IgD-negative memory B cell (primary cell): Measurements from ENCODE around the gene RLN3. TPM values are rescaled to one million over a fixed set of nuclear protein-coding genes. Genes with fewer than 3 reads are reported as not detected.
"Not testable (repeated sequence)": the region's sequence is repeated elsewhere in the genome, so short reads cannot be mapped to it uniquely, and the experiment has no call there.

Experiments
- H3K27ac Mint-ChIP-seq, 3 donors: one replicate each; pipeline ENCODE4 v1.8.0; 2020 to 2022; ENCODE audit warnings: mild to moderate bottlenecking in 3 of 3, mixed read lengths in 3 of 3, moderate library complexity in 1 of 3
- H3K27me3 Mint-ChIP-seq: one replicate; pipeline ENCODE4 v1.8.0; 2021; ENCODE audit warnings: mixed read lengths
- H3K36me3 Mint-ChIP-seq: one replicate; pipeline ENCODE4 v1.8.0; 2020; ENCODE audit warnings: mild to moderate bottlenecking, mixed read lengths
- H3K4me1 Mint-ChIP-seq, 3 donors: one replicate each; pipeline ENCODE4 v1.8.0; 2020 to 2022; ENCODE audit warnings: mixed read lengths in 3 of 3, mild to moderate bottlenecking in 1 of 3
- H3K4me3 Mint-ChIP-seq, 4 donors: one replicate each; pipeline ENCODE4 v1.8.0; 2020 to 2022; ENCODE audit warnings: mild to moderate bottlenecking in 4 of 4, mixed read lengths in 4 of 4, moderate library complexity in 3 of 4
- H3K9me3 Mint-ChIP-seq, 3 donors: one replicate each; pipeline ENCODE4 v1.8.0; 2020 to 2021; ENCODE audit warnings: mixed read lengths in 3 of 3, mild to moderate bottlenecking in 1 of 3
- polyA plus RNA-seq: library from polyadenylated mRNA; unstranded; fragments of 300-500 nt; fragmentation: Illumina TruSeq; gene quantifications from one replicate; pipeline ENCODE4 v1.2.3, GENCODE V29; 2021

The RLN3 gene
- polyA plus RNA-seq, 1 donor from 2014 or later: 0.65 TPM

- peak overlapping the region in 1 of 3 donors; percentile 55 for H3K27ac Mint-ChIP-seq
- H3K36me3 Mint-ChIP-seq: no peaks in the 10 kb centered on the region
- H3K4me1 Mint-ChIP-seq: peaks cover 6 to 21% (median 21%) of the 10 kb centered on the region in 3 donors
- H3K27me3 Mint-ChIP-seq: no peaks in the 10 kb centered on the region
- H3K4me3 Mint-ChIP-seq: peak overlapping the region in 1 of 4 donors; percentile 16
- no peaks in the 10 kb centered on the region for H3K9me3 Mint-ChIP-seq
These were observed 4.3 kb upstream of the RLN3 start for GRCh38 chr19:14023404-14024235.

- not testable (repeated sequence) for H3K4me3 Mint-ChIP-seq, H3K27me3 Mint-ChIP-seq, H3K9me3 Mint-ChIP-seq, H3K27ac Mint-ChIP-seq, H3K36me3 Mint-ChIP-seq
- H3K4me1 Mint-ChIP-seq: peaks cover 7 to 26% (median 23%) of the 10 kb centered on the region in 3 donors
These were observed 1.2 kb upstream of the RLN3 start for GRCh38 chr19:14026652-14027192.

- Mint-ChIP-seq H3K4me1 (peaks cover 11 to 24% (median 24%) of the 10 kb centered on the region in 3 donors), H3K9me3 (no peaks in the 10 kb centered on the region), H3K27ac (peak overlapping the region; percentile 6 to 52 (median 24)), H3K36me3 (no peaks in the 10 kb centered on the region), H3K27me3 (no peaks in the 10 kb centered on the region), H3K4me3 (peak overlapping the region in 1 of 4 donors; percentile 36)
These were observed 953 bp downstream of the RLN3 start for GRCh38 chr19:14028901-14029300.

- Mint-ChIP-seq H3K9me3 (no peaks in the 10 kb centered on the region), H3K4me1 (peaks cover 13 to 28% (median 21%) of the 10 kb centered on the region in 3 donors), H3K4me3 (peak overlapping the region; percentile 91 to 97 (median 95)), H3K36me3 (no peaks in the 10 kb centered on the region), H3K27ac (peak overlapping the region; percentile 90 to 97 (median 92)), H3K27me3 (no peaks in the 10 kb centered on the region)
These were observed 3.2 kb downstream of the RLN3 start for GRCh38 chr19:14030997-14031718.

- Mint-ChIP-seq H3K4me1 (peaks cover 13 to 29% (median 21%) of the 10 kb centered on the region in 3 donors), H3K27me3 (no peaks in the 10 kb centered on the region)
These were observed 4.0 kb downstream of the RLN3 start, which contains the start of gene IL27RA for GRCh38 chr19:14031719-14032480. TSS of gene IL27RA (plus strand) at chr19:14031762. CDS start at chr19:14031873, 111 bp downstream.

GRCh38 chr19:14033946-14034345 lies 6.0 kb downstream of the RLN3 start:
- Mint-ChIP-seq H3K27ac (peak overlapping the region in 1 of 3 donors; percentile 74), H3K27me3 (no peaks in the 10 kb centered on the region), H3K36me3 (no peaks in the 10 kb centered on the region), H3K9me3 (no peaks in the 10 kb centered on the region), H3K4me3 (peak overlapping the region in 1 of 4 donors; percentile 18), H3K4me1 (peaks cover 9 to 18% (median 17%) of the 10 kb centered on the region in 3 donors)

More at GRCh38 chr19:14031719-14032480, 4.0 kb downstream of the RLN3 start, which contains the start of gene IL27RA:
- no peaks in the 10 kb centered on the region for H3K9me3 Mint-ChIP-seq
- no peaks in the 10 kb centered on the region for H3K36me3 Mint-ChIP-seq
- peak within 1 kb of the TSS; percentile 91 to 97 (median 95) for H3K4me3 Mint-ChIP-seq
- H3K27ac Mint-ChIP-seq: peak within 1 kb of the TSS; percentile 92 to 97 (median 92)

GRCh38 chr19:14035159-14035558 lies 7.2 kb downstream of the RLN3 start:
- H3K4me1 Mint-ChIP-seq: peaks cover 6 to 16% (median 15%) of the 10 kb centered on the region in 3 donors
- not testable (repeated sequence) for H3K27ac Mint-ChIP-seq, H3K27me3 Mint-ChIP-seq, H3K9me3 Mint-ChIP-seq, H3K36me3 Mint-ChIP-seq
- peak overlapping the region in 1 of 4 donors; percentile 58 for H3K4me3 Mint-ChIP-seq

- H3K27me3 Mint-ChIP-seq: no peaks in the 10 kb centered on the region
- no peak overlapping the region for H3K27ac Mint-ChIP-seq
- H3K36me3 Mint-ChIP-seq: no peaks in the 10 kb centered on the region
- H3K9me3 Mint-ChIP-seq: no peaks in the 10 kb centered on the region
- peaks cover 6 to 16% (median 14%) of the 10 kb centered on the region in 3 donors for H3K4me1 Mint-ChIP-seq
- H3K4me3 Mint-ChIP-seq: no peak overlapping the region
These were observed 7.8 kb downstream of the RLN3 start for GRCh38 chr19:14035706-14036105.

GRCh38 chr19:14039181-14039580 lies 11.2 kb downstream of the RLN3 start:
- no peak overlapping the region for H3K27ac Mint-ChIP-seq
- no peak overlapping the region for H3K4me3 Mint-ChIP-seq
- peaks cover 10 to 18% (median 18%) of the 10 kb centered on the region in 3 donors for H3K4me1 Mint-ChIP-seq
- H3K36me3 Mint-ChIP-seq: peaks cover 3% of the 10 kb centered on the region
- no peaks in the 10 kb centered on the region for H3K27me3 Mint-ChIP-seq
- H3K9me3 Mint-ChIP-seq: no peaks in the 10 kb centered on the region

- not testable (repeated sequence) for H3K9me3 Mint-ChIP-seq, H3K27me3 Mint-ChIP-seq, H3K36me3 Mint-ChIP-seq
- H3K27ac Mint-ChIP-seq: peak overlapping the region; percentile 88 to 98 (median 97)
- H3K4me3 Mint-ChIP-seq: peak overlapping the region in 3 of 4 donors; percentile 7 to 80 (median 34)
- H3K4me1 Mint-ChIP-seq: peaks cover 10 to 16% (median 13%) of the 10 kb centered on the region in 3 donors
These were observed 15.0 kb downstream of the RLN3 start for GRCh38 chr19:14042659-14043608.

GRCh38 chr19:14047866-14048265 lies 19.9 kb downstream of the RLN3 start:
- not testable (repeated sequence) for H3K27me3 Mint-ChIP-seq

GRCh38 chr19:14048443-14049153 lies 20.6 kb downstream of the RLN3 start:
- peaks cover 0 to 1% (median 0%) of the 10 kb centered on the region in 3 donors for H3K4me1 Mint-ChIP-seq
- peaks cover 0 to 2% (median 0%) of the 10 kb centered on the region in 3 donors for H3K9me3 Mint-ChIP-seq
- H3K27me3 Mint-ChIP-seq: no peaks in the 10 kb centered on the region
- H3K4me3 Mint-ChIP-seq: no peak overlapping the region
- peak overlapping the region in 2 of 3 donors; percentile 58 to 76 for H3K27ac Mint-ChIP-seq
- peaks cover 11% of the 10 kb centered on the region for H3K36me3 Mint-ChIP-seq

More at GRCh38 chr19:14047866-14048265, 19.9 kb downstream of the RLN3 start:
- H3K27ac Mint-ChIP-seq, H3K4me3 Mint-ChIP-seq, H3K4me1 Mint-ChIP-seq, H3K36me3 Mint-ChIP-seq, H3K9me3 Mint-ChIP-seq: not testable (repeated sequence)

GRCh38 chr19:14050512-14050911 lies 22.6 kb downstream of the RLN3 start:
- H3K4me3 Mint-ChIP-seq: no peak overlapping the region
- H3K4me1 Mint-ChIP-seq: peaks cover 0 to 1% (median 0%) of the 10 kb centered on the region in 3 donors
- peaks cover 11% of the 10 kb centered on the region for H3K36me3 Mint-ChIP-seq
- H3K27ac Mint-ChIP-seq: no peak overlapping the region
- H3K9me3 Mint-ChIP-seq: peaks cover 0 to 2% (median 0%) of the 10 kb centered on the region in 3 donors
- no peaks in the 10 kb centered on the region for H3K27me3 Mint-ChIP-seq
